HG02840 (cell line): ENCODE data around the gene ULBP2.
"Not testable (repeated sequence)": the region's sequence is repeated elsewhere in the genome, so short reads cannot be mapped to it uniquely, and the experiment has no call there.

Experiments used
- ATAC-seq: cut with Tn5 transposase; IDR thresholded peaks from one replicate; pipeline ENCODE4 v1.9.1; 2021; ENCODE audit warnings: mild to moderate bottlenecking, moderate library complexity, moderate number of reproducible peaks; ENCODE audit not compliant: unreplicated experiment, low FRiP score

ULBP2 gene

GRCh38 chr6:149946631-149947030 lies 4.8 kb downstream of the ULBP2 start:
- ATAC-seq: not testable (repeated sequence)

- not testable (repeated sequence) for ATAC-seq
Observed at GRCh38 chr6:149947533-149947932, 5.7 kb downstream of the ULBP2 start.

- no peak for ATAC-seq
Observed at GRCh38 chr6:149948011-149948410, 6.2 kb downstream of the ULBP2 start.

- no peak for ATAC-seq
Observed at GRCh38 chr6:149948616-149949015, 6.8 kb downstream of the ULBP2 start.

- ATAC-seq: no peak
Observed at GRCh38 chr6:149950423-149950822, 8.6 kb downstream of the ULBP2 start.

- no peak for ATAC-seq
Observed at GRCh38 chr6:149951096-149951495, 9.3 kb downstream of the ULBP2 start.

- no peak for ATAC-seq
Observed at GRCh38 chr6:149951626-149952025, 9.8 kb downstream of the ULBP2 start.

GRCh38 chr6:149953390-149953789 lies 11.6 kb downstream of the ULBP2 start:
- ATAC-seq: not testable (repeated sequence)

GRCh38 chr6:149953934-149954327 lies 12.1 kb downstream of the ULBP2 start:
- ATAC-seq: not testable (repeated sequence)

- not testable (repeated sequence) for ATAC-seq
Observed at GRCh38 chr6:149954328-149954983, 12.6 kb downstream of the ULBP2 start.

- ATAC-seq: not testable (repeated sequence)
Observed at GRCh38 chr6:149954984-149955653, 13.3 kb downstream of the ULBP2 start.

- ATAC-seq: not testable (repeated sequence)
Observed at GRCh38 chr6:149955654-149956317, 14.0 kb downstream of the ULBP2 start.

GRCh38 chr6:149958124-149958523 lies 16.3 kb downstream of the ULBP2 start:
- not testable (repeated sequence) for ATAC-seq

- not testable (repeated sequence) for ATAC-seq
Observed at GRCh38 chr6:149959806-149960205, 18.0 kb downstream of the ULBP2 start.

- ATAC-seq: no peak
Observed at GRCh38 chr6:149960488-149960887, 18.7 kb downstream of the ULBP2 start.

- ATAC-seq: no peak
Observed at GRCh38 chr6:149961728-149962425, 20.1 kb downstream of the ULBP2 start.

GRCh38 chr6:149962461-149963211 lies 20.8 kb downstream of the ULBP2 start:
- ATAC-seq: no peak

- no peak for ATAC-seq
Observed at GRCh38 chr6:149963212-149963461, 21.3 kb downstream of the ULBP2 start.

GRCh38 chr6:149963462-149964307 lies 21.9 kb downstream of the ULBP2 start, which contains the start of gene ULBP1:
ULBP1 (plus strand) TSS chr6:149963943; CDS start chr6:149964050, 107 bp downstream.
- no peak for ATAC-seq
